ENCODE results near the gene NPR1.

NPR1 gene

DNA sequence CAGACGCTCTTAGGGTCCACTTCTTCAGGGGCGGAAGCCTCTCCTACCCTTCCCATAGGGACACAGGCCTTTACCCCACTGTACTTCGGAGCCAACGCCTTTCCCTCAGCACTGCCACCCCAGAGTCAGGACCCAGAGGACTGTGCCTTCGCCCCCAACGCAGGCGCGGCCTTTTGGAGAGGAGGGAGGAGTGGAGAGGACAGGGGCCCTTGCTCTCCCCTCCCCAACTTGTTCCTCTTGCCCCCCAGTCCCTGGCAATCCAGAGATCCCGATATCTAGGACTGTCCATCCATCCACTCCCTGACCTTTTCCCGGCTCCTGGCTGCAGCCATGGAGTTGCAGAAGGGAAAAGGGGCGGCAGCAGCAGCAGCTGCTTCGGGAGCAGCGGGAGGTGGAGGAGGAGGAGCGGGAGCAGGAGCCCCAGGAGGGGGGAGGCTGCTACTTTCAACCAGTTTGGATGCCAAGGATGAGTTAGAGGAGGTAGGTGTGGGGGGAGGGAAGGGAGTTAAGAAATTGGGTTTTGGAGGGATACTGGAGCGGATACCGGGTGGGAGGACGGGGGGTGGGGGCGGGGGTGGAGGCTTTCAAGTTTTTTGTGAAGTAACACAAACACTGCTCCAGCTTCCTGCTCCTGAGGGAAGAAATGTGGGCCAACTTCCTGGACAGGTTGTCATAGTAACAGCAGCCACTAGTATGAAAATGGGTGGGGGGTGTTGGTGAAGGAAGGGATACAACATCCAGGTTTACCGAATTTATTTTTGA lies 50.0 kb downstream of the NPR1 start:
- no peak for FAIRE-seq

DNA sequence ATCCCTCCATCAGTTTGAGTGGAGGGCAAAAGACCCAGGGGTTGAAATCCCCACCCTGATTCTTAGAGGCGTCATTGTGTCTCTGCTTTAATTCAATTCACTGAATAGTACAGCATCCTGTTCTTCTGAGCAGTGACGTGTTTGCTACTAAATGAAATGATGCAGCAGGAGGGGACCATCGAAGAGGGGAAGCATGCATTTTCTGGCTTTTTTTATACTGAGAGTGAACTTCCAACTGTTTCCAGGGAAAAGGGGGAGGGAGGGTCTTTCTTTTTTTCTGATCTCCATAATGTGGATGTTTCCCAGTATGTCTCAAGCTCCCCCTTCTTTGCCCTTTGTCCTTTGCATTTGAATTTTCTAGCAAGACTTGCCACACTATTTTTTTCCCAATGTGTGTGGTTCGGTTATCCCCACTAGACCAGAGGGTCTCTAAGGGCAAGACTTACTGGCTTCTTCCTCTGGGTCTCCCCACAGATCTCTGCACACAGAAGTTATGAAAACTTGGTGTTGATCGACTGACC lies 52.0 kb downstream of the NPR1 start:
- FAIRE-seq, result no peak

DNA sequence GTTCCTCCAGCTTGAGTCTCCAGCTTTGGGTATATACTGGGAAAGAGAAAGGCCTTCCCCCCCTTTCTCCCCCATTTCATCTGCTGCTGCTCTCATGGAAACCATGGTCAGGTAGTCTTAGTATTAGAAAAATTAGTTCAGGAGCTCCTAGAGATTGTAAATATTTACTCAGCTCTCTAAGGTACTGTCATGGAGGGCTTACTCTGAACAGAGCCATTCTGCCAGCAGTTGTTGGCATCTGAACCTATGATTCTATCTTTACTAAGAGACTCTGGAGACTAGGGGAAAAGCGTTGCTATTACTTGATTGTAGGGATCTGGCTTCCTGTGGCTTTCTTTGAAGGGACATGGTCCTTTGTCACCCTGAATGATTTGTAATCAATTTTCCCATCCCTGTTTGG lies 55.5 kb downstream of the NPR1 start:
- FAIRE-seq, result no peak

DNA sequence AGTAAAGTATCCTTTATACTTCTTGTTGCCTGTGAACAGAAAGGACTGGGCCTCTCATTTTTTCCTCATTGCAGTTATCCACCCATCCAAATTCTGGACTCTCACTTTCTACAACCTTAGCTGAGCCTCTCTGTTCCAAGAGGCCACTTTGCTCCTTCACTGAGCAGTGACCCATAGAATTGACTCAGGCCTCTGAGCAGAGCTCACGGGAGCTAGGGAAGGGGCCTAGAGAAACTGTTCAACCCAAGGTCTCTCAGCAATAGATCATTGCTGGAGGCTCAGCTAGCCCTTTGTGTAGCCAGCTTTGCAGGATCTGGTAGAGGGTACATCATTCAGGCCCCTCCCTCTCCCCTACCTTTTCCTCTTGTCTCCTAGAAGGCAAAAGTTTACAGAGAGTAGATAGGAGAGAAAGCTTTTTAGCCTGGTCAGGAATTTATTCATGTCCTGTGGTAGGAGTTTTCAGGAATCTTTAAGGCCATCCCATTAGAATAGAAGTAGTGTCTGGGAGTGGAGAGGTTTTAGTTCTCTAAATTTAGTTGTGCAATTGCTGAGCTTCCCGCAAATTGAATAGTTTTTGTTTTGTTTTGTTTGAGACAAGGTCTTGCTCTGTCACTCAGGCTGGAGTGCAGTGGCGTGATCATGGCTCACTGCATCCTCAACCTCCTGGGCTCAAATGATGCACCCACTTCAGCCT lies 56.1 kb downstream of the NPR1 start:
- FAIRE-seq, result no peak

DNA sequence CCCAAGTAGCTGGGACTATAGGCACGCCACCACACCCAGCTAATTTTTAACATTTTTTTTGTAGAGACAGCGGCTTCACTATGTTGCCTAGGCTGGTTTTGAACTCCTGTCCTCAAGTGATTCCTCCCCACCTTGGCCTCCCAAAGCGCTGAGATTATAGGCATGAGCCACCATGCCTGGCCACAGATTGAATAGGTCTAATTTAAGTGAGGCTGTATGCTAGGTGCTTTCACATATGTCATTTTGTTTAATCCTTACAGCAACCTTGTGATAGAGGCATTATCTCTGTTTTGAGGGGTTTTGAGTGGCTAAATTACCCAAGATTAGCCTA lies 56.6 kb downstream of the NPR1 start:
- no peak for FAIRE-seq

DNA sequence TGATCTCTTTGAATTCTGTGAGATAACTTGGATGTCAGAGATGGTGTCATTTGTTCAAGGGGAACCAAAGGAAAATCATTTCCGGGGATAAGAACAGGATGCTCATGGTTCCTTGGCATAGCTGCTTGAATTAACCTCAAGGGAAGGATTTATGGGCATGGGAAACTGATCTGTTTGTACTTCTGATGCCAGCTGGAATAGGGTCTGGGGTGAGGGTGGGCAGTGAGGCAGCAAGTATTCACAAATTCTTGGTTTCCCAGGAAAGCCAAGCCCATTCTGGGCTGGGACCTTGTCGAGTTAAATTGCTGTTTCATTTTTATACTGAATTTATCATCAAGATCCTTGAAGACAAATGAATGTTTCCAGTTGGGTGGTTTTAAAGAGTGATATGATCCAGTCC lies 63.5 kb downstream of the NPR1 start:
- no peak for FAIRE-seq

DNA sequence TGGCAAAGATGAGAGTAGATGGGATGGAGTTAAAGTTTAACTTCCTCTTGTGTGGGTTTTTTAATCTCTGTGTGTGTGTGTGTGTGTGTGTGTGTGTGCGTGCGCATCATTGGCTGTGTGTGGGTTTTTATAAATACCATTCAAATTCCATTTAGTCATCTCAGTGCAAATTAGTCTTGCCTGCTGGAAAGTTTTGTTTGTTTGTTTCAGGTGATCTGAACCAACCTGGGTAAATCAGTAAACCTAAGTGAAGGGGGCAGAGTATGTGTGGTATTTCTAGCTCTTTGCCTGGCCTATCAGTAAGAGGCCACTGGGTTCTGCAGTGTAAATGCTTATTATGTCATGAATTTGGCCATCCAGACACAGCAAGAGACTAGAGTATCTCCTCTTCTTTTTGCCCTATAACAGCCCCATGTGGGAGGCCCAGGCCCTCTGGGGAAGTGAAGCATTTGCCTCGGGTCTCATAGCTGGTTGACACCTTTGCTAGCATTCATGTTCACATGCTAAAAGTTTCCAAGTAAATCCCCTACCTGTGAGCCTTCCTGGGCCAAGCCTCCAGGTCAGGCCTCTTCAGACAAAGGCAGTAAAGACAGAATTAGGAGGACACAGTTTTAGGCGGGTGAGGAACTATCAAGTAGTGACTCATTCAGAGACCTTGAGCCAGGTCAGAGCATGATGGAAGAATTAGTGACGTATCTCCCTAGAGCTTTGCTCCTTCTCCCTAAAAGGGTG lies 64.1 kb downstream of the NPR1 start:
- no peak for FAIRE-seq

Data from G401.6 (cell line).